ENCODE results near the gene TSPEAR.

GRCh38 chr21:44708866-44709425 is 2.4 kb downstream of the TSPEAR start:
- TF ChIP-seq CTCF (IDR thresholded peaks at IDR 0.05; ENCODE audit: insufficient read depth, low read length, poor library complexity, severe bottlenecking): no peak
- TF ChIP-seq EZH2phosphoT487 (conservative IDR thresholded peaks at IDR 0.05; ENCODE audit: low read length): no peak

Data from SU-DHL-6 (cell line).